ENCODE results near the gene MAPKAPK2. TPM values are rescaled to one million over a fixed set of nuclear protein-coding genes. Genes with fewer than 3 reads are reported as not detected.
A peak's percentile ranks its signal among the peaks of the same experiment; 100 is the strongest.

Gene MAPKAPK2
- total RNA-seq, 1 experiment from 2014 or later = 20.7 TPM

DNA sequence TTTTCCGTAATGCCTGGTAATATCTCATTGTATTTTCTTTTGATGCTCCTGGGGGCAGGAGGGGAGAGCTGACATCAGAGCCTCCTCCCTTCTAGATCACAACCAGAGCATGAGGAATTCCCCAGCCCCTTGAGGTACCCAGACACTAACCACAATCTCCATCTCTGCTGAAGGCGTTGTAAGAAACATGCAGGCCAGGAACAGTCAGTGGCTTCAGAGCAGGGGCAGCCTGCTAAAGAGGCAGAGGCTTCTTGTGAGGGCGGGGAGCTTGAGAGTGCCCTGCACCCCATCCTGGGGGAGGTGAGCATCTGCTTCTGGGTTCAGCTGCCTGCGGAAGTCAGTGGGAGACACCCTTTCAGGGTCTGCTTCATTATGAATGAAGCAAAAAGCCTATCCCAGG, 19.0 kb downstream of the MAPKAPK2 start:
- DNase-seq (ENCODE audit: low read depth) = no peak

DNA sequence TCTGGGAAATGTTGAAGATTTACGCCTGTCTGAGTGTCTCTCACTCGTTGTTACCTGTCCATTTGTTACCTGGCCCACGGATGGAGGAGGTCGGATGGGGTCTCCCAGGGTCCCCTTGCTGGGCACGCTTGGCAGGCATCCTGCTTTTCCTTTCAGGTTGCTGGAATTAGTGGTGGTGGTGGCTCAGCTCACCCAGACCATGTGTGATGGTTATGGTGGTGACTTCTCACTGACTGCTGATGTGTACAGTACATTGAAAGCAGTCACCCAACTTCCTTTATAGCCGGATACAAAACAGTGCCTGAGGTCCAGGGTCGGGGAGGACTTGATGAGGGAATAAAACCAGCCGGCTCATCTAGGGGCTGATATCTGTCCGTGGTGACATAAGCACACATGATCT, 19.5 kb downstream of the MAPKAPK2 start:
- no peak for DNase-seq (ENCODE audit: low read depth)

- DNase-seq (ENCODE audit: low read depth) = no peak
Measured at GRCh38 chr1:206705191-206705590, 20.5 kb downstream of the MAPKAPK2 start.

- DNase-seq (ENCODE audit: low read depth) = no peak
Measured at GRCh38 chr1:206705726-206706297, 21.1 kb downstream of the MAPKAPK2 start.

GRCh38 chr1:206706298-206706791, 21.6 kb downstream of the MAPKAPK2 start:
- DNase-seq (ENCODE audit: low read depth) = no peak

GRCh38 chr1:206706806-206707366, 22.2 kb downstream of the MAPKAPK2 start:
- no peak for DNase-seq (ENCODE audit: low read depth)

DNA sequence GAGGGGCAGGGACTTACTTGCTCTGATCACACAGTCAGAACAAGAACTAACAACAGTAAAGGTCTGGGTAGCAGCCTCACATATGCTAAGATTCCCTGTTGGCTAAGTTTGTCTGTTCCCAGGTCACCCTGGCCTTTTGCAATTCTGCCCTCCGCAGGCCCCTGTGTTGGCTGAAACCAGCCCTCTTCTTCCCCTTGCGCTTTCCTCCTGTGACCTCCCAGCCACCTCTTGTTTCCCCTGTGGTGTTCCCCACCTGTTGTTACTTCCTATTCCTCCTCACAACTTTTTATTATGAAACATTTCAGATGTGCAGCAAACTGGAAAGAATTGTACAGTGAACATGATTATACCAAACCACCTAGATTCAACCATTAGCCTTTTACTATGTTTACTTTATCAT, 23.4 kb downstream of the MAPKAPK2 start:
- DNase-seq (ENCODE audit: low read depth) = no peak

GRCh38 chr1:206708882-206709281, 24.2 kb downstream of the MAPKAPK2 start:
- no peak for DNase-seq (ENCODE audit: low read depth)

GRCh38 chr1:206709322-206709721, 24.6 kb downstream of the MAPKAPK2 start:
- no peak for DNase-seq (ENCODE audit: low read depth)

GRCh38 chr1:206709772-206710459, 25.2 kb downstream of the MAPKAPK2 start:
- no peak for DNase-seq (ENCODE audit: low read depth)

DNA sequence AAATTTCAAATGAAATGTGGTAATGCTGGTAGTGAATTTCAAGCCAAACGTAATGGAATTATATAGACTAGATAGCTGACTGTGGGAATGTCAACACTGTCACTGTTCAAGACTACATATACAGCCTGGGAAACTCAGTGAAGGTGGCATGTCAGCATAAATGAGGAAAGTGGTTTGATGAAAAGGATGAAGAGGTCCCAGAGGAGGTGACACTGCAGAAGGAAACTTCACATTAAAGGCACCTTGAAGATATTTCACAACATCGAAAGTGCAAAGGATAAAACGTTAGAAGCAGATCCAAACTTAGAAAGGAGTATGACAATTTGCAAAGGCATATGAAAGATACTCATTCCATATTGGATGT, 25.7 kb downstream of the MAPKAPK2 start:
- DNase-seq (ENCODE audit: low read depth) = no peak

DNA sequence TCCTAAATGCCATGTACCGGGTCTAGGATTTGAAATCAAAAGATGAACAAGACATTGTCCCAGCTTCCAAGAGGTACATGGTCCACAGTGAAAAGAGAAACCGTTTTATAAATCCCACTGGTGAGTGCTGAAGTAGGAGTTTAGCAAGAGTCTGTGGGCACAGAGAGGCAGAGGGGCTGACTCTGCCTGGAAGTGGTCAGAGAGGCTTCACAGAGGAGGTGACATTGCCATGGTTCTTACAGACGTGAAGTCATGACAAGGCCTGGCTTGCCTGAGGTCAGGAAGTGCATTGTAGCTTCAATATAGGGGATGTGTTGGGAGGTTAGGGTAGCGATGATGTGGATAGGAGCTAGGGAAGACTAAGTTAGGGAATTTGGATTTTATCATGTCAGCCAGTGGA, 28.4 kb downstream of the MAPKAPK2 start:
- no peak for DNase-seq (ENCODE audit: low read depth)

DNA sequence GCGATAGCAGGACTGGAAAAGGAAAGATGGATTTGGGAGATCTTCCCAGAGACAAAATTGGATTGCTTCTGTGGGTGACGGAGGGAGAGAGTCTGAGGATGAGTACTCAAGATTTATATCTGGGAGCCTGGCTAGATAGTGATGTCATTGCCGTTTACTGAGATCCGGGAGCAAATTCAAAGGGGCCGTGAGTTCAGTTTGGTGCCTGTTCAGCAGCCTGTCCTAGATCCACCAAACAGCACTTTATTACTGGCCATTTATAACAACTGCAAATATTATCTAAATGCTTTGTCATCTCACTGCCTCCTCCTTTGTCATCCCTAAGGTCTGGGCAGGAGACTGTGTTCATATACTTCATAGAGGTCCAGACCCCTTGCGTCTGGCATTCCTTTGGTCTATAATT, 29.2 kb downstream of the MAPKAPK2 start:
- no peak for DNase-seq (ENCODE audit: low read depth)

DNA sequence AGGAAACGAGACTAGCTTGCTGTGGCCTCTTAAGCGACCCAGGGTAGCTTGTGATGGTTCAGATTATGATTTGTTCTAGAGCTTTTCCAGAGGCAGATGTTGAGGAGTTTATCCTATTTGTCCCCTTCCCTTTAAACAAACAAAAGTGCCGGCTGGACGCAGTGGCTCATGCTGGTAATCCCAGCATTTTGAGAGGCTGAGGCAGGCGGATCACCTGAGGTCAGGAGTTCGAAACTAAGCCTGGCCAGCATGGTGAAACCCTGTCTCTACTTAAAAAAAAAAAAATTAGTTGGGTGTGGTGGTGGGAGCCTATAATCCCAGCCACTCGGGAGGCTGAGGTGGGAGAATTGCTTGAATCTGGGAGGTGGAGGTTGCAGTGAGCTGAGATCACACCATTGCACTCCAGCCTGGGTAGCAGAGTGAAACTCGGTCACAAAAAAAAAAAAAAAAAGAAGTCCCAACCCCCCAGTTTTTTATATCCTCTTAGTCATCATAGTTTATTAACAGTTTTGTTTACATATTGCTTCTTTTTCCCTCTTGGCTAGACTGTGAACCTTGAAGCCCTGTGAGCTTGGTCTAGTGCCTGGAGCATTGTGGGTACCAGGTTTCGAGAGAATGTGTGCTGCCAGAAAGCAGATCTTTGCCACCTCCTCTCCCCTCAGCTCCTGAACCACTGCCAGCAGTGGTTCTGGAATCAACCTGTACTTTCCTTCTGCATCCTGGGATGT, 29.8 kb downstream of the MAPKAPK2 start:
- peak; percentile 55 for DNase-seq (ENCODE audit: low read depth)

GRCh38 chr1:206715120-206715519, 30.4 kb downstream of the MAPKAPK2 start:
- DNase-seq (ENCODE audit: low read depth) = no peak

DNA sequence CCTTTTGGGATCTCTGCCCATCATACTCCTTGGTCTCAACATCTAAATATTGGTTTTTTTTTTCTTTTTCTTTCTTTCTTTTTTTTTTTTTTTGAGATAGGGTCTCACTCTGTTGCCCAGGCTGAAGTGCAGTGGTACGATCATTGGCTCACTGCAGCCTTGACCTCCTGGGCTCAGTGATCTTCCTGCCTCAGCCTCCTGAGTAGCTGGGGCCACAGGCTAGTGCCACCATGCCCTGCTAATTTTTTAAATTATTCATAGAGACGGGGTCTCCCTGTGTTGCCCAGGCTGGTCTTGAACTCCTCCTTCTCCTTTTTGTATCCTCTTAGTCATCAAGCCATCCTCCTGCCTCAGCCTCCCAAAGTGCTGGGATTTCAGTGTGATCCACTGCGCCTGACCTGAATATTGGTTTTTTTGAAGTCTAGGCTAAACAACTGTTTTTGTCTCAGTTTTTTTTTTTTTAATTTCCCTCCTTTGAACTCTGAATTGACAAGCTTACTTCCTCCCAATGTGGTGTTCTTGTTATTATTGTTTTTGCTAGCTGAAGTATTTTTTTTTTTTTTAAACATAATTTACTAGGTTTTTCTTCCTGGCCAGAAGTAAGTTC, 30.9 kb downstream of the MAPKAPK2 start:
- no peak for DNase-seq (ENCODE audit: low read depth)

DNA sequence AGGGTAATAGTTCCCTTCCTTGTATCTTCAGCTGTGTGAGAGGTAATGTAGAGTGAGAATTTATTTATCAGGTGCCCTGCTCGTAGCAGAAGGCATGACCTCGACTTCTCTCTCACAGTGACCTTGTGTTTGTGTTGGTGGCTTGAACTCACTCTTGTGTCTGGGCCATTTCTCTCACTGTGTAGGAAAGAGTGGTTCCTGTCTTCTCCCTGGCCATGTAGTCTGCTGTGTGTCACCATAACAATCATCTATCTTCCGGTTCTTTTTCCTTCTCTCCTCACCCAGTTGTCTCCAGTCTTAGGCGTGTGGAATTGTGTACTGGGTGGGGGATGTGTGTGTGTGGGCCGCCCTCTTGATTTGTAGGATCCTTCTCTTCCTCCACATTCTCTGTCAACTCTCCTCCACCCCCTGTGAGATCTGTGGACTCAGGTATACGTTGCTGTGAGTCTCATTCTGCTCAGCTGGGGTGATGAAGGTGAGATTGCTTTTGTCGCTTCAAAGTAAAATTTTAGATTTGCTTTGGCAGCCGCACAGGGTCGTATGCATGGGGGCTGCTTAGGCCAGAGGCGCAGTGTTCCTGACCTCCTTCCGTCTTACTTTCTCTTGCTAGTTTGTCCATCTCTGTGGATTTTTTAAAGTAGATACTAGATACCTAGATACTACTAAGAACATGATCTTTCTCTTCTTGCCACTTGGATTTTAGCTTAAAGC, 31.6 kb downstream of the MAPKAPK2 start:
- DNase-seq (ENCODE audit: low read depth) = no peak

- DNase-seq (ENCODE audit: low read depth) = peak; percentile 58
Measured at GRCh38 chr1:206716870-206717673, 32.4 kb downstream of the MAPKAPK2 start.

DNA sequence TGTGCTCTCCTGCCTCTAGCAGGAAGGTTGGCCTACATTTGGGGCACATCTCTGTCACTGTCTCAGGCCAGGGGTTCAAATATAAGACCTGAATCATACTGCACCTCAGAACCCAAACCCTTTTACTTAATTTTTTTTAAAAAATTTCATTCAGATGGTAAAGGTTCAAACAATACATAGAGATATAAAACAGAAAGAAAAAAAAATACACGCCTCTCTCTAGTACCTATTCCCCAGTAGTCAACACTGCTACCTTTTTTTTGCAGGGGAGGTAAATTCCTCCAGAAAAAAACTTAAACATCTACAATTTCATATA, 32.9 kb downstream of the MAPKAPK2 start:
- DNase-seq (ENCODE audit: low read depth) = no peak

DNA sequence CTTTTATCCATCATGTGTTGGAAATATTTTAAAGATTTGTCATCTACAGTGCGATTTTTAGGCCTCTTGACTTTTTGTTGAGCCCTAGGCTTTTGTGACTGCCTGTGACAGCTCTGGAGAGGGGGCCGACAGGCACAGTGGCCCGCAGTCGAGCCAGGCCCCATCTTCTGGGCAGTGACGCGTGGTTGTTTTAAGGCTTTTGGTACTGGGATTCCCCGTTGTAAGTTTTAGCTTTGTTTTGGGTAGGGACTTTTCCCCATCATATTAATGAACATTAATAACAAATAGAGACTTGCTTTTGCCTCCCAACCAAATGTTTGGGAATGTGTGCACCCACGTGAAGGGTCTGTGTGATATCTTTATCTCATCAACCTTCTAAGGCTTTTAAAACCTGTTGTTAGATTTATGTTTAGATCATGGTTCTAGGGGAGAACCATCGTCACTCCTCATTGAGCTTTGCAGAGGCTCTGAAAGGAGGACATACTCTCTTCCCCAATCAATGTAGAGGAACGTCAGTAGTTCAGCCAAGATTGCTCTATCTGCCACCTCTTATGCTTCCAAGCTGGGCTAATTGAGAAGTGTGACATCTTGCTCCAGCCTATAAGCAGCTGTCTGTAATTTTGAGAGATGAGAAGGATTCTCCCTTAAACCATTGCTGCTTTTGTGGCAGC, 34.6 kb downstream of the MAPKAPK2 start:
- no peak for DNase-seq (ENCODE audit: low read depth)
